ENCODE data around the gene MYO7A. TPM values are rescaled to one million over a fixed set of nuclear protein-coding genes. Genes with fewer than 3 reads are reported as not detected.

MYO7A gene
- total and polyA plus RNA-seq, 2 of the 8 experiments (the other 6 are each of a cell fraction or from before 2014, with no cell fraction given) = 1.5 to 1.9 TPM

GRCh38 chr11:77136784-77137420 is 8.9 kb downstream of the MYO7A start:
- Histone ChIP-seq H2BK5ac (ENCODE audit: low read depth, low read length) (no peak overlapping the region), H3K9me3 (ENCODE audit: insufficient read depth in 2 of 2, low read depth in 1 of 2, low read length in 1 of 2) (no peaks in the 10 kb centered on the region), H3K27me3 (replicated peaks in 1 of 4; ENCODE audit: control insufficient read depth in 3 of 4, extremely low read depth in 1 of 4, insufficient read depth in 3 of 4, low read length in 3 of 4) (no peaks in the 10 kb centered on the region; a peak in 1 of 7 replicates), H2AK5ac (ENCODE audit: low read depth, low read length) (0 out of 2 replicates have a peak overlapping the region, but pooled peaks have one; percentile 53), H3K4me2 (ENCODE audit: insufficient read depth in 1 of 2, low read depth in 2 of 2, low read length in 2 of 2) (no peak overlapping the region), H2AFZ (ENCODE audit: low read length) (no peak overlapping the region), H4K5ac (ENCODE audit: insufficient read length, low read depth, low read length) (no peak overlapping the region), H3K27ac (ENCODE audit: low read depth, low read length) (no peak overlapping the region), H2BK12ac (ENCODE audit: low read depth, low read length) (no peak overlapping the region), H3K4me3 (ENCODE audit: extremely low read depth in 1 of 4, insufficient read depth in 2 of 4, low read depth in 3 of 4, low read length in 4 of 4) (no peak overlapping the region), H3K79me2 (ENCODE audit: control insufficient read depth in 1 of 2, insufficient read depth in 2 of 2, low read length in 2 of 2) (no peaks in the 10 kb centered on the region), H2BK15ac (ENCODE audit: low read length) (peak overlapping the region; percentile 62; the same call in 1 of the 2 replicates), H3K56ac (replicated peaks; ENCODE audit: insufficient read length, low read depth, low read length) (no peak overlapping the region), H2BK20ac (ENCODE audit: low read length) (no peak overlapping the region), H3K36me3 (ENCODE audit: control insufficient read depth in 2 of 4, insufficient read depth in 4 of 4, low read length in 3 of 4) (no peaks in the 10 kb centered on the region), H3K79me1 (ENCODE audit: low read depth, low read length) (no peaks in the 10 kb centered on the region), H4K8ac (ENCODE audit: extremely low read depth, insufficient read depth, low read length) (no peak overlapping the region; the same call in 1 of the 2 replicates), H4K91ac (replicated peaks; ENCODE audit: insufficient read length, low read length) (no peak overlapping the region), H3K4me1 (replicated peaks in 1 of 4; ENCODE audit: control insufficient read depth in 3 of 4, insufficient read depth in 4 of 4, low read length in 3 of 4) (peaks cover 0 to 9% (median 2%) of the 10 kb centered on the region in 4 experiments; a peak in 4 of 7 replicates), H2BK120ac (replicated peaks; ENCODE audit: low read depth, low read length) (no peak overlapping the region), H3K4ac (replicated peaks; ENCODE audit: insufficient read length, low read depth, low read length) (no peak overlapping the region), H3K23me2 (ENCODE audit: low read depth, low read length) (no peaks in the 10 kb centered on the region; the same call in 1 of the 2 replicates), H3K9ac (replicated peaks in 1 of 4; ENCODE audit: extremely low read depth in 1 of 4, low read depth in 3 of 4, low read length in 3 of 4) (no peak overlapping the region), H3K18ac (ENCODE audit: extremely low read depth, low read length) (no peak overlapping the region; the same call in 1 of the 2 replicates), H3K23ac (ENCODE audit: insufficient read length) (no peak overlapping the region), H4K20me1 (replicated peaks in 1 of 2; ENCODE audit: control insufficient read depth in 1 of 2, insufficient read depth in 2 of 2, low read length in 2 of 2) (no peaks in the 10 kb centered on the region), H3K14ac (ENCODE audit: insufficient read length) (no peak overlapping the region)
- no peak for FAIRE-seq
- 83% methylated on average over 10 of the region's 12 CpGs; no CpG with 5 or more reads in 1 of the 2 experiments for WGBS, 2 experiments (ENCODE audit: extremely low coverage in 1 of 2, insufficient coverage in 1 of 2, insufficient read length in 1 of 2, insufficient replicate concordance in 2 of 2, low coverage in 1 of 2, low lambda C conversion rate in 2 of 2, missing lambda C conversion rate in 1 of 2)
- TF ChIP-seq, protein P1, sequence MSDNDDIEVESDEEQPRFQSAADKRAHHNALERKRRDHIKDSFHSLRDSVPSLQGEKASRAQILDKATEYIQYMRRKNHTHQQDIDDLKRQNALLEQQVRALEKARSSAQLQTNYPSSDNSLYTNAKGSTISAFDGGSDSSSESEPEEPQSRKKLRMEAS (IDR thresholded peaks at IDR 0.05) = no peak
- TF ChIP-seq POLR2A (IDR thresholded peaks at IDR 0.05; ENCODE audit: control extremely low read depth in 1 of 2, low read depth in 2 of 2, low read length in 2 of 2) (no peak), POU5F1 (IDR thresholded peaks at IDR 0.05; ENCODE audit: low read depth, low read length) (no peak), JUN (IDR thresholded peaks at IDR 0.05; ENCODE audit: low read depth, low read length) (no peak), SAP30 (IDR thresholded peaks at IDR 0.05; ENCODE audit: insufficient read depth, insufficient replicate concordance, low read length) (no peak), EGR1 (IDR thresholded peaks at IDR 0.05; ENCODE audit: borderline replicate concordance, low read depth, low read length) (no peak)
- TF ChIP-seq, protein P2, sequence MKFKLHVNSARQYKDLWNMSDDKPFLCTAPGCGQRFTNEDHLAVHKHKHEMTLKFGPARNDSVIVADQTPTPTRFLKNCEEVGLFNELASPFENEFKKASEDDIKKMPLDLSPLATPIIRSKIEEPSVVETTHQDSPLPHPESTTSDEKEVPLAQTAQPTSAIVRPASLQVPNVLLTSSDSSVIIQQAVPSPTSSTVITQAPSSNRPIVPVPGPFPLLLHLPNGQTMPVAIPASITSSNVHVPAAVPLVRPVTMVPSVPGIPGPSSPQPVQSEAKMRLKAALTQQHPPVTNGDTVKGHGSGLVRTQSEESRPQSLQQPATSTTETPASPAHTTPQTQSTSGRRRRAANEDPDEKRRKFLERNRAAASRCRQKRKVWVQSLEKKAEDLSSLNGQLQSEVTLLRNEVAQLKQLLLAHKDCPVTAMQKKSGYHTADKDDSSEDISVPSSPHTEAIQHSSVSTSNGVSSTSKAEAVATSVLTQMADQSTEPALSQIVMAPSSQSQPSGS (IDR thresholded peaks at IDR 0.05; ENCODE audit: low read length) = no peak
- POLR2A ChIA-PET (ENCODE audit: partially characterized antibody) = interaction anchor here (0.6 to 1.2 kb wide), 2 partner anchors 10 to 310 kb away, joined by 3 read pairs; no protein-coding TSS in a partner anchor
- no peak for DNase-seq (ENCODE audit: low read depth in 1 of 2, low spot score in 2 of 2)
- CTCF ChIA-PET (ENCODE audit: partially characterized antibody) = interaction anchor here (0.6 to 12.4 kb wide), 10 partner anchors 10 to 334 kb away, joined by 3 to 248 read pairs (median 4); no protein-coding TSS in a partner anchor
